GM23338 (cell line): ENCODE measurements around the gene PRPF31.

Experiments
- CREB1 ChIP-seq: fragments of 250-450 bp; sonication (Bioruptor Pico); IDR thresholded peaks from 2 replicates; pipeline ENCODE4 v1.5.0; 2020; ENCODE audit warnings: low read depth, mild to moderate bottlenecking, moderate library complexity
- CTCF ChIP-seq, 2 experiments: fragments of 200-600 bp in 1 of 2; sonication (generic) in 1 of 2; conservative IDR thresholded peaks; 2 replicates each; pipeline versions ENCODE4 v1.5.1 to v1.6.1; 2016 to 2017; ENCODE audit warnings: antibody characterized with exemption in 2 of 2, low read depth in 2 of 2, mild to moderate bottlenecking in 2 of 2, moderate library complexity in 1 of 2
- ETS1 ChIP-seq: IDR thresholded peaks from 2 replicates; pipeline ENCODE4 v1.6.1; 2016; ENCODE audit warnings: antibody characterized with exemption
- EZH2 ChIP-seq: fragments of 200-600 bp; sonication (generic); IDR thresholded peaks from one replicate; pipeline ENCODE4 v1.8.0; 2017; ENCODE audit warnings: antibody characterized with exemption, mild to moderate bottlenecking, low read depth; ENCODE audit not compliant: unreplicated experiment
- EZH2phosphoT487 ChIP-seq: fragments of 200-600 bp; sonication (generic); IDR thresholded peaks from one replicate; pipeline ENCODE4 v1.8.1; 2018; ENCODE audit warnings: antibody characterized with exemption; ENCODE audit not compliant: unreplicated experiment
- JUNB ChIP-seq: IDR thresholded peaks from one replicate; pipeline ENCODE4 v1.6.1; 2016; ENCODE audit warnings: antibody characterized with exemption; ENCODE audit not compliant: unreplicated experiment
- POLR2AphosphoS5 ChIP-seq: IDR thresholded peaks from 2 replicates; pipeline ENCODE4 v1.6.1; 2016; ENCODE audit warnings: antibody characterized with exemption, low read depth
- REST ChIP-seq: IDR thresholded peaks from one replicate; pipeline ENCODE4 v1.6.1; 2018; ENCODE audit warnings: antibody characterized with exemption; ENCODE audit not compliant: unreplicated experiment
- STAT1 ChIP-seq: IDR thresholded peaks from one replicate; pipeline ENCODE4 v1.6.1; 2016; ENCODE audit warnings: antibody characterized with exemption; ENCODE audit not compliant: unreplicated experiment
- ZNF114 ChIP-seq: fragments of 250-450 bp; sonication (Bioruptor Pico); IDR thresholded peaks from 2 replicates; pipeline ENCODE4 v1.5.0; 2020; ENCODE audit warnings: mild to moderate bottlenecking, moderate library complexity
- ZNF462 ChIP-seq: fragments of 250-450 bp; sonication (Bioruptor Pico); IDR thresholded peaks from 2 replicates; pipeline ENCODE4 v1.5.0; 2020; ENCODE audit warnings: mild to moderate bottlenecking, moderate library complexity

GRCh38 chr19:54148158-54148557, 32.6 kb downstream of the PRPF31 start:
- no peak for TF ChIP-seq CTCF (conservative IDR thresholded peaks at IDR 0.05; ENCODE audit: low read depth in 2 of 2)
- TF ChIP-seq REST = no peak
- no peak for TF ChIP-seq POLR2AphosphoS5
- TF ChIP-seq ZNF114 = no peak
- no peak for TF ChIP-seq ZNF462 (CRISPR knock-in tag)
- no peak for TF ChIP-seq EZH2
- TF ChIP-seq EZH2phosphoT487 = no peak
- TF ChIP-seq JUNB = no peak
- no peak for TF ChIP-seq STAT1
- TF ChIP-seq CREB1 = no peak
- TF ChIP-seq ETS1 = no peak
